Endothelial cell of umbilical vein (primary cell): ENCODE results near the gene TAS2R41.
"Not testable (repeated sequence)": the region's sequence is repeated elsewhere in the genome, so short reads cannot be mapped to it uniquely, and the experiment has no call there.

Experiments
- EZH2 ChIP-seq: IDR thresholded peaks from 2 replicates; pipeline ENCODE4 v1.6.1; 2012; ENCODE audit warnings: borderline replicate concordance, low read depth, mild to moderate bottlenecking, moderate library complexity, low read length, inconsistent platforms; ENCODE audit not compliant: severe bottlenecking
- FOS ChIP-seq: IDR thresholded peaks from 2 replicates; pipeline ENCODE4 v1.6.1; 2011; ENCODE audit warnings: mild to moderate bottlenecking, low read length, moderate library complexity, borderline replicate concordance; ENCODE audit not compliant: insufficient read depth
- JUN ChIP-seq: IDR thresholded peaks from 2 replicates; pipeline ENCODE4 v1.6.1; 2011; ENCODE audit warnings: borderline replicate concordance, low read depth; ENCODE audit not compliant: insufficient read length, insufficient read depth
- MAX ChIP-seq: IDR thresholded peaks from 2 replicates; pipeline ENCODE4 v1.6.1; 2011; ENCODE audit not compliant: insufficient read depth, insufficient read length
- MYC ChIP-seq: IDR thresholded peaks from one replicate; pipeline ENCODE4 v1.6.1; 2011; ENCODE audit warnings: mild to moderate bottlenecking, low read depth, low read length
- POLR2A ChIP-seq: IDR thresholded peaks from 2 replicates; pipeline ENCODE4 v1.6.1; 2012; ENCODE audit warnings: low read depth, mild to moderate bottlenecking, control low read depth, low read length
- POLR2AphosphoS5 ChIP-seq: IDR thresholded peaks from 2 replicates; pipeline ENCODE4 v1.6.1; 2012; ENCODE audit warnings: low read depth, mild to moderate bottlenecking, control low read depth, low read length, moderate library complexity; ENCODE audit not compliant: insufficient read depth
- TF ChIP-seq, protein P1 (sequence below), 2 donors: IDR thresholded peaks; 1 replicate in 1 of 2; 2 replicates in 1 of 2; pipeline ENCODE4 v1.5.1; 2011; ENCODE audit warnings: low read length in 2 of 2, mild to moderate bottlenecking in 2 of 2, moderate library complexity in 2 of 2, control low read depth in 1 of 2, inconsistent platforms in 1 of 2, low read depth in 1 of 2; ENCODE audit not compliant: insufficient read depth in 1 of 2; ENCODE audit errors: extremely low read depth in 1 of 2

- TF ChIP-seq, protein P1, sequence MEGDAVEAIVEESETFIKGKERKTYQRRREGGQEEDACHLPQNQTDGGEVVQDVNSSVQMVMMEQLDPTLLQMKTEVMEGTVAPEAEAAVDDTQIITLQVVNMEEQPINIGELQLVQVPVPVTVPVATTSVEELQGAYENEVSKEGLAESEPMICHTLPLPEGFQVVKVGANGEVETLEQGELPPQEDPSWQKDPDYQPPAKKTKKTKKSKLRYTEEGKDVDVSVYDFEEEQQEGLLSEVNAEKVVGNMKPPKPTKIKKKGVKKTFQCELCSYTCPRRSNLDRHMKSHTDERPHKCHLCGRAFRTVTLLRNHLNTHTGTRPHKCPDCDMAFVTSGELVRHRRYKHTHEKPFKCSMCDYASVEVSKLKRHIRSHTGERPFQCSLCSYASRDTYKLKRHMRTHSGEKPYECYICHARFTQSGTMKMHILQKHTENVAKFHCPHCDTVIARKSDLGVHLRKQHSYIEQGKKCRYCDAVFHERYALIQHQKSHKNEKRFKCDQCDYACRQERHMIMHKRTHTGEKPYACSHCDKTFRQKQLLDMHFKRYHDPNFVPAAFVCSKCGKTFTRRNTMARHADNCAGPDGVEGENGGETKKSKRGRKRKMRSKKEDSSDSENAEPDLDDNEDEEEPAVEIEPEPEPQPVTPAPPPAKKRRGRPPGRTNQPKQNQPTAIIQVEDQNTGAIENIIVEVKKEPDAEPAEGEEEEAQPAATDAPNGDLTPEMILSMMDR (IDR thresholded peaks at IDR 0.05; ENCODE audit: extremely low read depth in 1 of 2, insufficient read depth in 1 of 2, low read depth in 1 of 2, low read length in 2 of 2): not testable (repeated sequence)
- TF ChIP-seq POLR2A, POLR2AphosphoS5, JUN, EZH2, MYC, MAX, FOS: not testable (repeated sequence)
Observed at GRCh38 chr7:143486266-143486665, 8.6 kb downstream of the TAS2R41 start.
